ENCODE measurements around the gene ARL15.

DNA sequence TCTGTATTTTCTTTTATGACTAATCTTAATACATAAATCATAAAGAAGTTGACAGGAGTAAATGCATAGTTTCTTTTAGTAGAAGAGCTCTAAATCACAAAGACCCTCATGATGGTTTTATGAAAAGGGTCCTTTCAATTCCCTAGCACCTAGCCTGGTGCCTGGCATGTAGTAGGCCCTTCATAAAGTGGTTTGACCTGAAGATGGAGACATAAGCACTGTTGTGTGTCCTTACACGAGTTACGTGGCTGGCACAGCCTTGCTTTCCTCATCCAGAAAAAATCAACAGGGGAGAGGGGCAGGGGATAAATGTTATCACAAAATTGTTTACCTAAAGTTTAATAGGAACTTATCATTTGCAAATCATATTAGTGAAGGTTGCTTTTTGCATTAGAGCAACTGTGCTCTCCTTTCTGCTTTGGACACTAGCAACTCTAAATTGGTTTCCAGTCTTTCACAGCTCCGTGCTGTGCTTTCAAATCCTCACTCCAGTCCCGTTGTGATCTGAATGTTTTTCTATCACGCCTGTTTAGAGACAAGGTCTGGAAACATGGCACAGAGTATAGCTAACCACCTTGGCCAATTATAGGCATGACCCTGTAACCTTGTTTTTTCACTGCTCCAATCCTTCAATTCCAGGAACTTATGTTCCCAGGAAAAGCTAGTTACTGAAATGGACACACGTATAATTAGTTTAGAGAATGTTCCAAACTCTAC is 55.7 kb downstream of the ARL15 start:
- TF ChIP-seq CTCF (IDR thresholded peaks at IDR 0.05): peak; percentile 29; the same call in 1 of the 2 replicates
- no peak for TF ChIP-seq MAX (IDR thresholded peaks at IDR 0.05; ENCODE audit: low read depth)
- peak; percentile 39 for TF ChIP-seq RAD21 (IDR thresholded peaks at IDR 0.05; ENCODE audit: low read length)
- no peak for TF ChIP-seq SIN3A (IDR thresholded peaks at IDR 0.05; ENCODE audit: borderline replicate concordance, low read depth, low read length)
- no peak for TF ChIP-seq TCF12 (IDR thresholded peaks at IDR 0.05)
- TF ChIP-seq, protein P1, sequence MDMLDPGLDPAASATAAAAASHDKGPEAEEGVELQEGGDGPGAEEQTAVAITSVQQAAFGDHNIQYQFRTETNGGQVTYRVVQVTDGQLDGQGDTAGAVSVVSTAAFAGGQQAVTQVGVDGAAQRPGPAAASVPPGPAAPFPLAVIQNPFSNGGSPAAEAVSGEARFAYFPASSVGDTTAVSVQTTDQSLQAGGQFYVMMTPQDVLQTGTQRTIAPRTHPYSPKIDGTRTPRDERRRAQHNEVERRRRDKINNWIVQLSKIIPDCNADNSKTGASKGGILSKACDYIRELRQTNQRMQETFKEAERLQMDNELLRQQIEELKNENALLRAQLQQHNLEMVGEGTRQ (IDR thresholded peaks at IDR 0.05; ENCODE audit: borderline replicate concordance, low read depth, low read length): no peak
- no peak for TF ChIP-seq EZH2phosphoT487 (IDR thresholded peaks at IDR 0.05; ENCODE audit: borderline replicate concordance, low read depth)
- TF ChIP-seq CHD2 (IDR thresholded peaks at IDR 0.05; ENCODE audit: low read length, partially characterized antibody): no peak
- TF ChIP-seq RFX5 (IDR thresholded peaks at IDR 0.05; ENCODE audit: low read length): no peak
- no peak for TF ChIP-seq RCOR1 (IDR thresholded peaks at IDR 0.05; ENCODE audit: low read length)
- no peak for TF ChIP-seq MXI1 (IDR thresholded peaks at IDR 0.05; ENCODE audit: low read depth, low read length)

Data from SK-N-SH (cell line).